ENCODE measurements around the gene DLGAP3. TPM values are rescaled to one million over a fixed set of nuclear protein-coding genes. Genes with fewer than 3 reads are reported as not detected.

DLGAP3 gene
- polyA plus RNA-seq, 1 experiment, result not detected

GRCh38 chr1:34916104-34916503 is 13.3 kb downstream of the DLGAP3 start:
- H3K27me3 ChIP-seq (ENCODE audit: control insufficient read depth, insufficient read depth, low read length), result peaks cover 4% of the 10 kb centered on the region; the same call in 1 of the 2 replicates
- CTCF ChIA-PET, result no interaction called here
- no peak for DNase-seq (ENCODE audit: low read depth)
- H3K4me3 ChIP-seq (ENCODE audit: low read depth, low read length), result no peak overlapping the region
- POLR2A ChIA-PET, result no interaction called here
- no peaks in the 10 kb centered on the region for H3K36me3 ChIP-seq (ENCODE audit: control insufficient read depth, insufficient read depth, low read length)
- no peak for TF ChIP-seq CTCF (IDR thresholded peaks at IDR 0.05; ENCODE audit: insufficient read depth, low read depth, low read length)

- no peak for DNase-seq (ENCODE audit: low read depth)
- H3K36me3 ChIP-seq (ENCODE audit: control insufficient read depth, insufficient read depth, low read length), result no peaks in the 10 kb centered on the region
- ChIA-PET POLR2A (no interaction called here), CTCF (no interaction called here)
- TF ChIP-seq CTCF (IDR thresholded peaks at IDR 0.05; ENCODE audit: insufficient read depth, low read depth, low read length), result no peak
- H3K27me3 ChIP-seq (ENCODE audit: control insufficient read depth, insufficient read depth, low read length), result peaks cover 4% of the 10 kb centered on the region; the same call in 1 of the 2 replicates
- H3K4me3 ChIP-seq (ENCODE audit: low read depth, low read length), result no peak overlapping the region
These were observed 13.9 kb downstream of the DLGAP3 start for GRCh38 chr1:34915521-34915920.

- no peak for TF ChIP-seq CTCF (IDR thresholded peaks at IDR 0.05; ENCODE audit: insufficient read depth, low read depth, low read length)
- no peak for DNase-seq (ENCODE audit: low read depth)
- Histone ChIP-seq H3K4me3 (ENCODE audit: low read depth, low read length) (no peak overlapping the region), H3K36me3 (ENCODE audit: control insufficient read depth, insufficient read depth, low read length) (no peaks in the 10 kb centered on the region), H3K27me3 (ENCODE audit: control insufficient read depth, insufficient read depth, low read length) (peaks cover 4% of the 10 kb centered on the region; the same call in 1 of the 2 replicates)
- CTCF ChIA-PET, result interaction anchor here (0.6 kb wide), 1 partner anchor 778 kb away, joined by 3 read pairs; no protein-coding TSS in a partner anchor
- POLR2A ChIA-PET, result no interaction called here
These were observed 14.5 kb downstream of the DLGAP3 start for GRCh38 chr1:34914958-34915357.

- CTCF ChIA-PET, result no interaction called here
- POLR2A ChIA-PET, result no interaction called here
- no peaks in the 10 kb centered on the region for H3K36me3 ChIP-seq (ENCODE audit: control insufficient read depth, insufficient read depth, low read length)
- TF ChIP-seq CTCF (IDR thresholded peaks at IDR 0.05; ENCODE audit: insufficient read depth, low read depth, low read length), result no peak
- H3K27me3 ChIP-seq (ENCODE audit: control insufficient read depth, insufficient read depth, low read length), result no peaks in the 10 kb centered on the region
- no peak overlapping the region for H3K4me3 ChIP-seq (ENCODE audit: low read depth, low read length)
- DNase-seq (ENCODE audit: low read depth), result no peak
These were observed 18.0 kb downstream of the DLGAP3 start for GRCh38 chr1:34911465-34911864.

- TF ChIP-seq CTCF (IDR thresholded peaks at IDR 0.05; ENCODE audit: insufficient read depth, low read depth, low read length), result no peak
- ChIA-PET POLR2A (no interaction called here), CTCF (interaction anchor here (1.0 to 1.6 kb wide), 2 partner anchors 14 to 58 kb away, joined by 3 to 4 read pairs; no protein-coding TSS in a partner anchor)
- H3K27me3 ChIP-seq (ENCODE audit: control insufficient read depth, insufficient read depth, low read length), result no peaks in the 10 kb centered on the region
- H3K36me3 ChIP-seq (ENCODE audit: control insufficient read depth, insufficient read depth, low read length), result no peaks in the 10 kb centered on the region
- DNase-seq (ENCODE audit: low read depth), result no peak
- no peak overlapping the region for H3K4me3 ChIP-seq (ENCODE audit: low read depth, low read length)
These were observed 19.0 kb downstream of the DLGAP3 start for GRCh38 chr1:34910425-34910824.
